HTERT RPE-1 (cell line): ENCODE measurements around the gene TCAP.

Source experiments
- in situ Hi-C: fragments of 300-500 bp; cut with MboI; formaldehyde crosslinking; loops from 4 replicates; pipeline ENCODE4 v1.14.3; 2020; ENCODE audit warnings: low sequenced_read_pairs

The TCAP gene

GRCh38 chr17:39666231-39666600 is 1.1 kb downstream of the TCAP start:
- in situ Hi-C loops, result no loop called here

- in situ Hi-C loops, result no loop called here
Measured at GRCh38 chr17:39666601-39667261, 1.6 kb downstream of the TCAP start.

GRCh38 chr17:39667262-39667944 is 2.3 kb downstream of the TCAP start:
- in situ Hi-C loops, result no loop called here

- in situ Hi-C loops, result no loop called here
Measured at GRCh38 chr17:39667945-39668924, 3.1 kb downstream of the TCAP start, which contains the start of gene PNMT. PNMT (plus strand) TSS chr17:39668453; CDS start chr17:39668476, 23 bp downstream.

- in situ Hi-C loops, result no loop called here
Measured at GRCh38 chr17:39669897-39670735, 5.0 kb downstream of the TCAP start.

- in situ Hi-C loops, result no loop called here
Measured at GRCh38 chr17:39670746-39671145, 5.6 kb downstream of the TCAP start.

GRCh38 chr17:39671651-39672521 is 6.7 kb downstream of the TCAP start:
- in situ Hi-C loops, result no loop called here

GRCh38 chr17:39672522-39673334 is 7.6 kb downstream of the TCAP start:
- in situ Hi-C loops, result no loop called here

- in situ Hi-C loops, result no loop called here
Measured at GRCh38 chr17:39673335-39674081, 8.4 kb downstream of the TCAP start.

GRCh38 chr17:39674179-39674578 is 9.0 kb downstream of the TCAP start:
- in situ Hi-C loops, result no loop called here

- in situ Hi-C loops, result no loop called here
Measured at GRCh38 chr17:39674702-39675389, 9.7 kb downstream of the TCAP start.

- in situ Hi-C loops, result no loop called here
Measured at GRCh38 chr17:39675390-39676082, 10.4 kb downstream of the TCAP start.

GRCh38 chr17:39676198-39676819 is 11.2 kb downstream of the TCAP start:
- in situ Hi-C loops, result no loop called here

- in situ Hi-C loops, result no loop called here
Measured at GRCh38 chr17:39677072-39677471, 11.9 kb downstream of the TCAP start.

- in situ Hi-C loops, result no loop called here
Measured at GRCh38 chr17:39677542-39678339, 12.6 kb downstream of the TCAP start.
